Keratinocyte (primary cell): Measurements from ENCODE around the gene GHRHR. TPM values are rescaled to one million over a fixed set of nuclear protein-coding genes. Genes with fewer than 3 reads are reported as not detected.

ENCODE experiments used
- DNase-seq: peaks from one replicate; pipeline ENCODE4 v3.0.0-alpha.2; 2011; ENCODE audit warnings: low read depth, missing footprints, low spot score
- FAIRE-seq: peaks from 2 replicates; lab custom pipeline; 2011; peaks lifted over from hg19 to GRCh38; lab: Jason Lieb, UNC
- H2AFZ ChIP-seq: 2 replicates; pipeline ENCODE4 v1.6.0; 2012; ENCODE audit warnings: low read length, control low read depth, inconsistent platforms; ENCODE audit not compliant: control insufficient read depth
- H3K27ac ChIP-seq: 2 replicates; pipeline ENCODE4 v1.5.1; 2011; ENCODE audit warnings: low read length; ENCODE audit not compliant: control insufficient read depth, insufficient read depth
- H3K27me3 ChIP-seq: 3 replicates; pipeline ENCODE4 v1.6.0; 2011; ENCODE audit warnings: low read length; ENCODE audit not compliant: control insufficient read depth, insufficient read depth; ENCODE audit errors: extremely low read depth
- H3K36me3 ChIP-seq, 2 experiments: 2 replicates in 1 of 2; 3 replicates in 1 of 2; pipeline ENCODE4 v1.5.1; 2011; ENCODE audit warnings: low read length in 2 of 2, mild to moderate bottlenecking in 1 of 2; ENCODE audit not compliant: control insufficient read depth in 2 of 2, insufficient read depth in 2 of 2; ENCODE audit errors: extremely low read depth in 1 of 2
- H3K4me1 ChIP-seq: 3 replicates; pipeline ENCODE4 v1.5.1; 2011; ENCODE audit warnings: low read length; ENCODE audit not compliant: control insufficient read depth, insufficient read depth; ENCODE audit errors: extremely low read depth
- H3K4me2 ChIP-seq: 3 replicates; pipeline ENCODE4 v1.6.0; 2011; ENCODE audit warnings: low read depth, low read length; ENCODE audit not compliant: control insufficient read depth, insufficient read depth; ENCODE audit errors: extremely low read depth
- H3K4me3 ChIP-seq, 3 experiments: fragments of 200-600 bp in 1 of 3; sonication (generic) in 1 of 3; 2 replicates in 2 of 3; 3 replicates in 1 of 3; pipeline ENCODE4 v1.5.1; 2011 to 2016; ENCODE audit warnings: low read length in 3 of 3, mild to moderate bottlenecking in 3 of 3, control low read depth in 2 of 3, inconsistent platforms in 1 of 3, low read depth in 1 of 3, mixed read lengths in 1 of 3, mixed run types in 1 of 3, moderate library complexity in 1 of 3; ENCODE audit not compliant: control insufficient read depth in 2 of 3, insufficient read depth in 2 of 3; ENCODE audit errors: extremely low read depth in 1 of 3
- H3K79me2 ChIP-seq: 2 replicates; pipeline ENCODE4 v1.6.0; 2012; ENCODE audit warnings: low read length; ENCODE audit not compliant: control insufficient read depth, insufficient read depth
- H3K9ac ChIP-seq: 3 replicates; pipeline ENCODE4 v1.6.0; 2011; ENCODE audit warnings: low read length; ENCODE audit not compliant: control insufficient read depth, insufficient read depth; ENCODE audit errors: extremely low read depth
- H3K9me1 ChIP-seq: 3 replicates; pipeline ENCODE4 v1.6.0; 2011; ENCODE audit warnings: low read length; ENCODE audit not compliant: control insufficient read depth, insufficient read depth; ENCODE audit errors: extremely low read depth
- H3K9me3 ChIP-seq: 2 replicates; pipeline ENCODE4 v1.5.1; 2012; ENCODE audit warnings: low read depth, low read length; ENCODE audit not compliant: control insufficient read depth
- H4K20me1 ChIP-seq: 3 replicates; pipeline ENCODE4 v1.6.0; 2011; ENCODE audit warnings: low read length; ENCODE audit not compliant: control insufficient read depth, insufficient read depth; ENCODE audit errors: extremely low read depth
- CTCF ChIP-seq, 3 experiments: IDR thresholded peaks in 1 of 3; conservative IDR thresholded peaks in 1 of 3; optimal IDR thresholded peaks in 1 of 3; 2 replicates in 2 of 3; 3 replicates in 1 of 3; pipeline versions ENCODE3 to v1.5.1; 2011; ENCODE audit warnings: low read length in 3 of 3, mild to moderate bottlenecking in 3 of 3, moderate library complexity in 2 of 3, control low read depth in 1 of 3, inconsistent platforms in 1 of 3; ENCODE audit not compliant: insufficient read depth in 2 of 3; ENCODE audit errors: extremely low read depth in 1 of 3
- EZH2 ChIP-seq: IDR thresholded peaks from one replicate; pipeline ENCODE4 v1.6.1; 2012; ENCODE audit warnings: inconsistent platforms, mild to moderate bottlenecking, low read length, moderate library complexity
- dilution Hi-C: fragments of 300-500 bp; cut with MboI; formaldehyde crosslinking; loops from one replicate; pipeline ENCODE4 v1.7.0; 2020; ENCODE audit warnings: low sequenced_read_pairs; ENCODE audit not compliant: extremely low pct_ligation_motif_present
- polyA plus RNA-seq, 5 experiments: library from polyadenylated mRNA; depleted of rRNA in 3 of 5; stranded (reverse) in 3 of 5; stranded (forward) in 1 of 5; unstranded in 1 of 5; fragments of >200 nt; gene quantifications; 1 replicate in 1 of 5; 2 replicates in 3 of 5; 3 replicates in 1 of 5; pipeline versions ENCODE4 v1.2.1 to v1.2.3, GENCODE V29; 2011 to 2012; ENCODE audit warnings: missing spikeins in 2 of 5, low read depth in 1 of 5, low replicate concordance in 1 of 5

GHRHR gene
- polyA plus RNA-seq, 1 donor (not counting 4 experiments of a cell fraction or from before 2014, with no cell fraction given): not detected

- H3K36me3 ChIP-seq: no peaks in the 10 kb centered on the region
- dilution Hi-C loops: loop anchor here (25.0 kb wide), 1 partner anchor 124 kb away; no protein-coding TSS in a partner anchor
- no peak overlapping the region for H3K27ac ChIP-seq
- no peak for FAIRE-seq
- H2AFZ ChIP-seq: no peak overlapping the region
- H4K20me1 ChIP-seq: no peaks in the 10 kb centered on the region
- peaks cover 24% of the 10 kb centered on the region for H3K4me1 ChIP-seq
- TF ChIP-seq CTCF (optimal IDR thresholded peaks at IDR 0.05 in 1 of 3, IDR thresholded peaks at IDR 0.05 in 1 of 3, conservative IDR thresholded peaks at IDR 0.05 in 1 of 3; ENCODE audit: extremely low read depth in 1 of 3, insufficient read depth in 2 of 3, low read length in 3 of 3): no peak
- no peak for TF ChIP-seq EZH2
- H3K4me2 ChIP-seq: no peak overlapping the region
- H3K79me2 ChIP-seq: no peaks in the 10 kb centered on the region
- no peaks in the 10 kb centered on the region for H3K27me3 ChIP-seq
- no peak for DNase-seq
- H3K9me3 ChIP-seq: no peaks in the 10 kb centered on the region
- H3K9ac ChIP-seq: no peak overlapping the region
- no peaks in the 10 kb centered on the region for H3K9me1 ChIP-seq
- H3K4me3 ChIP-seq: no peak overlapping the region
Observed at GRCh38 chr7:30988351-30989005, 24.7 kb downstream of the GHRHR start.

GRCh38 chr7:30989008-30989823 lies 25.5 kb downstream of the GHRHR start:
- FAIRE-seq (no peak), DNase-seq (no peak)
- no peak for TF ChIP-seq EZH2
- TF ChIP-seq CTCF (optimal IDR thresholded peaks at IDR 0.05 in 1 of 3, IDR thresholded peaks at IDR 0.05 in 1 of 3, conservative IDR thresholded peaks at IDR 0.05 in 1 of 3; ENCODE audit: extremely low read depth in 1 of 3, insufficient read depth in 2 of 3, low read length in 3 of 3): no peak
- Histone ChIP-seq H3K79me2 (no peaks in the 10 kb centered on the region), H3K4me1 (peaks cover 21% of the 10 kb centered on the region), H3K9me3 (no peaks in the 10 kb centered on the region), H3K9ac (no peak overlapping the region), H4K20me1 (no peaks in the 10 kb centered on the region), H3K27me3 (no peaks in the 10 kb centered on the region), H3K27ac (no peak overlapping the region), H3K4me2 (no peak overlapping the region), H3K36me3 (no peaks in the 10 kb centered on the region), H3K4me3 (no peak overlapping the region), H2AFZ (no peak overlapping the region), H3K9me1 (no peaks in the 10 kb centered on the region)
- dilution Hi-C loops: loop anchor here (25.0 kb wide), 1 partner anchor 123 kb away; no protein-coding TSS in a partner anchor
